ENCODE measurements around the gene SHPK. TPM values are rescaled to one million over a fixed set of nuclear protein-coding genes. Genes with fewer than 3 reads are reported as not detected.

SHPK gene
- polyA plus RNA-seq, 4 donors, result 9.6 to 17.3 (median 14.7) TPM

Other genes starting within 250 kb of the SHPK start
- gene OR3A2, start 249.9 kb downstream of the SHPK start, polyA plus RNA-seq (ENCODE audit: insufficient read length in 4 of 4), result under 1 TPM; 0.14 to 0.68 (median 0.43) TPM
- not detected for gene OR1E1, start 237.8 kb downstream of the SHPK start, polyA plus RNA-seq (ENCODE audit: insufficient read length in 4 of 4)
- under 1 TPM in 2 of 4 donors, not detected in 2; 0.15 to 0.17 TPM for gene OR3A3, start 224.9 kb downstream of the SHPK start, polyA plus RNA-seq (ENCODE audit: insufficient read length in 4 of 4)
- not detected for gene OR1E2, start 202.4 kb downstream of the SHPK start, polyA plus RNA-seq (ENCODE audit: insufficient read length in 4 of 4)
- under 1 TPM; 0.39 to 0.82 (median 0.51) TPM for gene SPATA22, start 164.4 kb downstream of the SHPK start, polyA plus RNA-seq (ENCODE audit: insufficient read length in 4 of 4)
- gene ASPA, start 160.3 kb downstream of the SHPK start, polyA plus RNA-seq (ENCODE audit: insufficient read length in 4 of 4), result 10 to 100 TPM; 10.5 to 30.2 (median 27.7) TPM
- gene TRPV3, start 78.4 kb downstream of the SHPK start, polyA plus RNA-seq (ENCODE audit: insufficient read length in 4 of 4), result 1 to 10 TPM in 3 of 4 donors, under 1 TPM in 1; 0.96 to 2.3 (median 1.5) TPM
- gene TRPV1, start 26.8 kb downstream of the SHPK start, polyA plus RNA-seq (ENCODE audit: insufficient read length in 4 of 4), result 10 to 100 TPM in 1 of 4 donors, 1 to 10 TPM in 3; 5.8 to 13.0 (median 7.0) TPM
- 10 to 100 TPM; 11.0 to 23.2 (median 20.3) TPM for gene CTNS, start 510 bp upstream of the SHPK start, polyA plus RNA-seq (ENCODE audit: insufficient read length in 4 of 4)
- 100 to 1,000 TPM in 2 of 4 donors, 10 to 100 TPM in 2; 93.9 to 109 (median 100) TPM for gene TAX1BP3, start 32.3 kb upstream of the SHPK start, polyA plus RNA-seq (ENCODE audit: insufficient read length in 4 of 4)
- 10 to 100 TPM; 16.9 to 36.5 (median 25.9) TPM for gene EMC6, start 32.6 kb upstream of the SHPK start, polyA plus RNA-seq (ENCODE audit: insufficient read length in 4 of 4)
- gene P2RX5, start 59.9 kb upstream of the SHPK start, polyA plus RNA-seq (ENCODE audit: insufficient read length in 4 of 4), result 1 to 10 TPM in 3 of 4 donors, under 1 TPM in 1; 0.63 to 2.0 (median 1.4) TPM
- gene HASPIN, start 87.7 kb upstream of the SHPK start, polyA plus RNA-seq (ENCODE audit: insufficient read length in 4 of 4), result 1 to 10 TPM; 2.6 to 3.4 (median 3.3) TPM
- gene ITGAE, start 164.9 kb upstream of the SHPK start, polyA plus RNA-seq (ENCODE audit: insufficient read length in 4 of 4), result 10 to 100 TPM; 33.6 to 42.1 (median 38.4) TPM
- 100 to 1,000 TPM in 1 of 4 donors, 10 to 100 TPM in 3; 64.4 to 117 (median 82.1) TPM for gene NCBP3, start 210.0 kb upstream of the SHPK start, polyA plus RNA-seq (ENCODE audit: insufficient read length in 4 of 4)

All from left renal pelvis (tissue), 4 donors.